ENCODE measurements around the gene THEMIS2.

The THEMIS2 gene

GRCh38 chr1:27886744-27887143 is 14.4 kb downstream of the THEMIS2 start:
- DNase-seq = no peak

GRCh38 chr1:27887215-27888021 is 15.1 kb downstream of the THEMIS2 start:
- DNase-seq = no peak

DNA sequence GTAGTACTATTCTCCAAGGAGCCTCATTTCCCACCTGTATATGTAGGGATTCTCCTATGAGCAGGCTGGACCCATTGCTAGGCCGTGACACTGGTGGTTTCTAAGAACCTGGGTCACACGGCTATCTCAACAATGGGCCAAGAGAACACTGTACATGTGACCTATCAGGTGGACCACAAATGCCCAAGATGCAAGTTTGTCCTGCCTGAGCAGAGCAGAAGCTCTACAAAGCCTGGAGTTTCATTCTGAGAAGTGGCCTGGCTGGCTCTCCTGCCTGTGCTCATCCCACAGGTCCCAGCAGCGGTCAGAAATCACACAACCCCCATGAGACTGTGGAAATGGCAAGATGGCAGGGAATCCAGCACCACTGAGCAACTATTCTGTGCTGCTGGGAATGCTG is 17.2 kb downstream of the THEMIS2 start:
- no peak for DNase-seq

- DNase-seq = no peak
Observed at GRCh38 chr1:27891196-27891889, 19.0 kb downstream of the THEMIS2 start.

DNA sequence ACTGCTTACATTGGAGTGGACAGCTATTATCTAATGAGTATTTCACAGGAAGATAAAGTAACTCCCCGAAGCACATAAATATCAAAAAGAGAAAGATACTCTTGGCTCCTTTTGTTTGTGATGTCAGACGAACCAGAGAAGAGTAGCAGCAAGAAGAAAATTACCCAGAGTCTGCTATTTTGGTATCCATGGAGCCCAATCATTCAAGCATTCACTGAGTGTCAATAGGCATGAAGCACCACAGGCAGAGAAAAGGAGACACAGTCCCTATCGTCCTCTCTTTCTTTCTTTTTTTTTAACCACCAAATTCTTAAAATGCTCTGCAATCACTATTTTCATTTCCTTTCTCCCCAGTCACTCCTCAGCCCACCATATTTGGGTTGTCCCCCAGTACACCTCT is 22.2 kb downstream of the THEMIS2 start:
- no peak for DNase-seq

DNA sequence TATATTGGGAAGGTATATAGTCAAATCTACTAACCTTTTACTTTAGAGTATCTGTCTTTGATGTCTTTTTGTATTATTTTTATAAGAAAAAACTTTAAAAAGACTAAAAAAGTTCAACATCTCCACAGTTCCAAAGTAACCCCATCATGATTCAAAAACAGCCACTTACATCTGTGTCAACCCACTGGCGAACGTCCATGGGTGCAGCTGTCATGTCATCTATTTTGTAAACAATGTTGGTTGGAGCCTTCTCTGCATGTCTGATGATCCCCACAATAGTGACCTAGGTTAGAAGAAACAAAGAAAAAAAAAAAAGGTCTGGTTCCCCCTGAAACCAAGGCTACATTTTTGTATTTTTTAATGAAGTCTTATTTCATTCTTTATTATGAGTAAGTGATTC is 34.4 kb downstream of the THEMIS2 start:
- DNase-seq = no peak

GRCh38 chr1:27912429-27912828 is 40.1 kb downstream of the THEMIS2 start:
- DNase-seq = no peak

DNA sequence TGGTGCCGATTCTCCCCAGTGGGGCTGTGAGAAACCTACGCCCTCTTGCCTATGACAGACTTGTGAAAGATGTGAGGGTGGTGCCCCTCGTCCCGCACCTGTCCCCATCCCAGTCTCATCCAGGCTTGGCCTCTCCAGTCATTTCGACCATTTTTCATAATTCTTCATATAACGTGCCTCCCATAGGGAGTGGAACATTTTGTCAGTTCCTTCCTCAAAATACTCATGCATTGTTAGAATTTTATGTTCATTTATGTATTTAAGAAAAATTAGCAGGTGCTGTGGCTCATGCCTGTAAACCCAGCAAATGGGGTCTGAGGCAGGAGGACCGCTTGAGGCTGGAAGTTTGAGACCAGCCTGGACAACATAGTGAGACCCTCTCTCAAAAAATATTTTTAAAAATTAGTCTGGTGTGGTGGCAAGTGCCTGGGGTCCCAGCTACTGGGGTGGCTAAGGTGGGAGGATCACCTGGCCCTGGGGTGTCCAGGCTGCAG is 42.8 kb downstream of the THEMIS2 start:
- DNase-seq = no peak

- DNase-seq = no peak
Observed at GRCh38 chr1:27922272-27922671, 49.9 kb downstream of the THEMIS2 start.

- no peak for DNase-seq
Observed at GRCh38 chr1:27928216-27928954, 56.0 kb downstream of the THEMIS2 start.

DNA sequence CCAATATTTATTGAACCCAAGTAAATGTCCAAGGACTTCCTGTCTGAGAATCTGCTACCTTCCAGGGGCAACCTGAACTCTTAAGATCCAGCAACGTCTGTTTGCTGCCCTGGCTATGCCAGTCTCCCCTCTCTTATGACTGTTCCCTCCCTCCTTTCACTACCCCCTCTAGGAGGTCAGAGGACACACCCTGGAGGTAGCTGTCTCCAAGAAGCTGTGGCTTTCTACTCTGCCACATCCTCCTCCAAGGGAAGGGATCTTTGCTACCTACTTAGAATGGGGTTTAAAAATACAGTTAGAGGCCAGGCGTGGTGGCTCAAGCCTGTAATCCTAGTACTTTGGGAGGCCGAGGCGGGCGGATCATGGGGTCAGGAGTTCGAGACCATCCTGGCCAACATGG is 58.8 kb downstream of the THEMIS2 start:
- no peak for DNase-seq

DNA sequence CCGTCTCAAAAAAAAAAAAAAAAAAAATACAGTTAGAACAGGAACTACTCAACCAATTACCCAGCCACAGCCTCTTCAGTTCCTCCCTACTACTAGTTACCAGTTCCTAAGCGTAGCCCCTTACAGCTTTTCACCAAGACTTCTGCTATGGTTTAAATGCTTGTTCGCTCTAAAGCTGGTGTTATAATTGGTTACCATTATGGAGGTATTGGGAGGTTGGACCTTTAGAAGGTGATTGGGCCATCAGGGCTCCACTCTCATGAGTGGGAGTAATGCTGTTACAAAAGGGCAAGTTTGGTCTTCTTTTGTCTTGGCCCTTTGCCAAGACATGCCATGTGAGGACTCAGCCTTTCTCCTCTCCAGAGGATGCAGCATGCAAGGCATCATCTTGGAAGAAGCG is 59.4 kb downstream of the THEMIS2 start:
- no peak for DNase-seq

DNA sequence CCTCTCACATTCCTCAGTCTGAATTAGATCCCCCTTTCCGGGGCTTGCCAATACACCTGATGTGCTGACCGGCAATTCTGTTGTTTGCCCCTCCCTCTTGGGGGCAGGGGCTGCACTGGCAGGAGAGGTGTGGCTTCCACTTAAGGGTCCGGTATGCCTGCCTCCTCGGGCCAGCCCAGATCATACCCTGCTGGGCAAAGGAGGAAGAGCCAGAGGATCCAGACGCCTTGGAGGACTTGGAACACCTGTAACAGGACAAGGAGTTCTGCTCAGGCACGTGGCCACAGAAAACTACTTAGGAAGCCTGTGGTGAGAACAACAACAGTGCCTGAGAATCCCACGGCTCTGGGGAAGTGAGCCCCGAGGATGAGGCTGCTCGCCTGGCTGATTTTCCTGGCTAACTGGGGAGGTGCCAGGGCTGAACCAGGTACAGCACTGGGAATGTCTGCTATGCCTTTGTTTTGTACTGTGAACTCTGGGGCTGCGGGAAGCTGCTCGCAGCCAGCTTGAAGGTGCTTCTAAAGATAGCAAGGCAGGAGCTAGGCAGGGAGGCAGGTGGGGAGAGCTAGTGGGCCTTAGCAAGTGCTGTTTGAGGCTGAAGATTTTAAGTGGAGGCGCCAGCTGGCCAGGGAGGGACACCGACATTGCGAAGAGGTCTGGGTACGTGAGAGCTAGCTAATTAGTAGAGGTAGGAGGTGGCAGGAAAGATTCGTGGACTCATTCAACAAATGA is 62.6 kb downstream of the THEMIS2 start, which contains the start of gene SMPDL3B:
Gene SMPDL3B (plus strand): TSS at position 183 of the 732 bp plus-strand sequence. CDS start 184 bp downstream, at position 367.
- DNase-seq = no peak

DNA sequence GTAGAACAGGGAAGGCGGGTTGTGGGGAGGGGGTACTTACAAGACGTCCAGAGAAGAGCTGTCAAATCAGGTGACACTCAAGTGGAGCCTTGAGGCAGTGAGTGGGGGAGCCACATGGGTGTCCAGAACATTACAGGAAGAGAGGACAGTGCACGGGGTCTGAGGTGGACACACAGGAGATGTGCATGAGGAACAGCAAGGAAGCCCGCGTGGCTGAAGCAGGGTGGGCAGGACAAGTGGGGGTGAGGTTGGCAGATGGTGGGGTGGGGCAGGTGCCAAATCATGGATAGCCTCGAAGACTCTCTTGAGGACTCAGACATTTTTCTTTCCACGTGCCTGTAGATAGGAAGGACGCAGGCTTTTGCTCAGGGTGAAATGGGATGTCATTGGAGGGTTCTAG is 63.4 kb downstream of the THEMIS2 start:
- DNase-seq = no peak

Data from NCI-H2171 (cell line).